ENCODE data around the gene ZCCHC3. TPM values are rescaled to one million over a fixed set of nuclear protein-coding genes. Genes with fewer than 3 reads are reported as not detected.
A peak's percentile ranks its signal among the peaks of the same experiment; 100 is the strongest.

The ZCCHC3 gene
- total RNA-seq, 2 donors from 2014 or later, result 13.7 to 15.6 TPM

- no peaks in the 10 kb centered on the region for H3K9me3 ChIP-seq
- H3K36me3 ChIP-seq, result no peaks in the 10 kb centered on the region
- H3K27me3 ChIP-seq, result no peaks in the 10 kb centered on the region
- peaks cover 9% of the 10 kb centered on the region for H3K4me1 ChIP-seq
- no peak for TF ChIP-seq CTCF (IDR thresholded peaks at IDR 0.05)
- H3K27ac ChIP-seq, result no peak overlapping the region
- intact Hi-C loops (cut with DNase I), result no loop called here
- no peak for DNase-seq
- no peak overlapping the region for H3K4me3 ChIP-seq
- peak overlapping the region in 1 of 2 donors; percentile 19 for H3K9ac ChIP-seq (ENCODE audit: low read depth in 2 of 2, low read length in 2 of 2)
Measured at GRCh38 chr20:294602-295001, 2.8 kb upstream of the ZCCHC3 start.

- Histone ChIP-seq H3K4me3 (no peak overlapping the region), H3K9ac (ENCODE audit: low read depth in 2 of 2, low read length in 2 of 2) (no peak overlapping the region), H3K27ac (no peak overlapping the region), H3K9me3 (no peaks in the 10 kb centered on the region), H3K4me1 (peaks cover 16% of the 10 kb centered on the region), H3K27me3 (no peaks in the 10 kb centered on the region), H3K36me3 (no peaks in the 10 kb centered on the region)
- no peak for TF ChIP-seq CTCF (IDR thresholded peaks at IDR 0.05)
- no peak for DNase-seq
- intact Hi-C loops (cut with DNase I), result no loop called here
Measured at GRCh38 chr20:295804-296203, 1.6 kb upstream of the ZCCHC3 start.

GRCh38 chr20:297925-298775, 780 bp downstream of the ZCCHC3 start:
- H3K9me3 ChIP-seq, result no peaks in the 10 kb centered on the region
- intact Hi-C loops (cut with DNase I), result no loop called here
- H3K9ac ChIP-seq (ENCODE audit: low read depth in 2 of 2, low read length in 2 of 2), result peak overlapping the region; percentile 99 to 100
- H3K27ac ChIP-seq, result peak overlapping the region; percentile 98
- no peaks in the 10 kb centered on the region for H3K36me3 ChIP-seq
- no peak for TF ChIP-seq CTCF (IDR thresholded peaks at IDR 0.05)
- H3K27me3 ChIP-seq, result no peaks in the 10 kb centered on the region
- peaks cover 16% of the 10 kb centered on the region for H3K4me1 ChIP-seq
- DNase-seq, result peak; percentile 86
- H3K4me3 ChIP-seq, result peak overlapping the region; percentile 76

- H3K27me3 ChIP-seq, result no peaks in the 10 kb centered on the region
- H3K36me3 ChIP-seq, result no peaks in the 10 kb centered on the region
- no peaks in the 10 kb centered on the region for H3K9me3 ChIP-seq
- peaks cover 16% of the 10 kb centered on the region for H3K4me1 ChIP-seq
- H3K9ac ChIP-seq (ENCODE audit: low read depth in 2 of 2, low read length in 2 of 2), result peak overlapping the region; percentile 99 to 100
- intact Hi-C loops (cut with DNase I), result no loop called here
- TF ChIP-seq CTCF (IDR thresholded peaks at IDR 0.05), result no peak
- DNase-seq, result no peak
- H3K27ac ChIP-seq, result peak overlapping the region; percentile 98
- peak overlapping the region; percentile 76 for H3K4me3 ChIP-seq
Measured at GRCh38 chr20:298776-299391, 1.5 kb downstream of the ZCCHC3 start.

GRCh38 chr20:300345-300990, 3.1 kb downstream of the ZCCHC3 start:
- TF ChIP-seq CTCF (IDR thresholded peaks at IDR 0.05), result no peak
- Histone ChIP-seq H3K4me3 (no peak overlapping the region), H3K27ac (no peak overlapping the region), H3K36me3 (no peaks in the 10 kb centered on the region), H3K9me3 (no peaks in the 10 kb centered on the region), H3K4me1 (peaks cover 16% of the 10 kb centered on the region), H3K27me3 (no peaks in the 10 kb centered on the region), H3K9ac (ENCODE audit: low read depth in 2 of 2, low read length in 2 of 2) (no peak overlapping the region)
- no peak for DNase-seq
- intact Hi-C loops (cut with DNase I), result no loop called here

Measured in colonic mucosa (tissue), 4 donors.